GM19351 (cell line): ENCODE data around the gene CDC42EP3.

ENCODE experiments used
- ATAC-seq: cut with Tn5 transposase; IDR thresholded peaks from one replicate; pipeline ENCODE4 v1.9.1; 2021; ENCODE audit warnings: mild to moderate bottlenecking, moderate library complexity; ENCODE audit not compliant: unreplicated experiment

Gene CDC42EP3

GRCh38 chr2:37619959-37620300 lies 51.5 kb downstream of the CDC42EP3 start:
- ATAC-seq: no peak

GRCh38 chr2:37619230-37619958 lies 52.0 kb downstream of the CDC42EP3 start:
- no peak for ATAC-seq

GRCh38 chr2:37618326-37618725 lies 53.1 kb downstream of the CDC42EP3 start:
- no peak for ATAC-seq

GRCh38 chr2:37617119-37617892 lies 54.1 kb downstream of the CDC42EP3 start:
- no peak for ATAC-seq

GRCh38 chr2:37616677-37617005 lies 54.8 kb downstream of the CDC42EP3 start:
- peak; percentile 63 for ATAC-seq

- ATAC-seq: no peak
These were observed 55.4 kb downstream of the CDC42EP3 start for GRCh38 chr2:37615804-37616676.

GRCh38 chr2:37614061-37614738 lies 57.2 kb downstream of the CDC42EP3 start:
- no peak for ATAC-seq

- no peak for ATAC-seq
These were observed 59.1 kb downstream of the CDC42EP3 start for GRCh38 chr2:37612382-37612781.

GRCh38 chr2:37610638-37611289 lies 60.7 kb downstream of the CDC42EP3 start:
- no peak for ATAC-seq

- ATAC-seq: no peak
These were observed 61.7 kb downstream of the CDC42EP3 start for GRCh38 chr2:37609782-37610181.

GRCh38 chr2:37604716-37605115 lies 66.7 kb downstream of the CDC42EP3 start:
- no peak for ATAC-seq

GRCh38 chr2:37602702-37603101 lies 68.7 kb downstream of the CDC42EP3 start:
- no peak for ATAC-seq

- ATAC-seq: no peak
These were observed 69.4 kb downstream of the CDC42EP3 start for GRCh38 chr2:37602040-37602439.

GRCh38 chr2:37601569-37601968 lies 69.9 kb downstream of the CDC42EP3 start:
- no peak for ATAC-seq

- peak; percentile 71 for ATAC-seq
These were observed 70.7 kb downstream of the CDC42EP3 start for GRCh38 chr2:37600735-37601134.

- no peak for ATAC-seq
These were observed 71.5 kb downstream of the CDC42EP3 start for GRCh38 chr2:37599688-37600525.

- ATAC-seq: no peak
These were observed 77.7 kb downstream of the CDC42EP3 start for GRCh38 chr2:37593694-37594093.

GRCh38 chr2:37593024-37593423 lies 78.4 kb downstream of the CDC42EP3 start:
- no peak for ATAC-seq
